ENCODE data around the gene GLB1L2.
"Not testable (repeated sequence)": the region's sequence is repeated elsewhere in the genome, so short reads cannot be mapped to it uniquely, and the experiment has no call there.

Gene GLB1L2

GRCh38 chr11:134330611-134331353 lies 1.0 kb upstream of the GLB1L2 start:
- DNase-seq, result no peak

GRCh38 chr11:134332189-134332631 lies 422 bp downstream of the GLB1L2 start:
- DNase-seq, result no peak

GRCh38 chr11:134332782-134333181 lies 994 bp downstream of the GLB1L2 start:
- DNase-seq, result no peak

DNA sequence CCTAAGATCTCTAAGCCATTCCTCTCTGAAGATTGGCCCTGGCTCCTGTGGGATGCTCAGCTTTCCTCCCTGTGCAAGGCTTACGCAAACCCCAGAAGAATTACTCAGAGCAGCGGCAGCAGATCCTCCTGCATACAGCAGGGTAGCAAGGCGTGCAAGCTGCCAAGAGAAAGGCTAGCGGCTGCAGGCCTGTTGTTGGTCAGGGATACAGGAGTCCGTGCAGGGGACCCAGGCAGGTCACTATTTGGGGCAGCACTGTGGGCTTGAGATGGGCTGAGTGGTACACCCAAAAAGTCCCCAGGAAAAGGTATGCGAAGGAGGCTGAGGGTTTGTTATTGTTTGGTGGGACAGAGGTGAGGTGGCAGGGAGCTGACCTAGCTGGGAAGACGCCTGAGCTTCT lies 1.5 kb downstream of the GLB1L2 start:
- no peak for DNase-seq

- DNase-seq, result no peak
These were observed 2.2 kb downstream of the GLB1L2 start for GRCh38 chr11:134333946-134334345.

GRCh38 chr11:134334796-134335571 lies 3.2 kb downstream of the GLB1L2 start:
- no peak for DNase-seq

GRCh38 chr11:134337051-134337450 lies 5.3 kb downstream of the GLB1L2 start:
- DNase-seq, result no peak

GRCh38 chr11:134338068-134338467 lies 6.3 kb downstream of the GLB1L2 start:
- DNase-seq, result no peak

- DNase-seq, result no peak
These were observed 6.9 kb downstream of the GLB1L2 start for GRCh38 chr11:134338654-134339053.

DNA sequence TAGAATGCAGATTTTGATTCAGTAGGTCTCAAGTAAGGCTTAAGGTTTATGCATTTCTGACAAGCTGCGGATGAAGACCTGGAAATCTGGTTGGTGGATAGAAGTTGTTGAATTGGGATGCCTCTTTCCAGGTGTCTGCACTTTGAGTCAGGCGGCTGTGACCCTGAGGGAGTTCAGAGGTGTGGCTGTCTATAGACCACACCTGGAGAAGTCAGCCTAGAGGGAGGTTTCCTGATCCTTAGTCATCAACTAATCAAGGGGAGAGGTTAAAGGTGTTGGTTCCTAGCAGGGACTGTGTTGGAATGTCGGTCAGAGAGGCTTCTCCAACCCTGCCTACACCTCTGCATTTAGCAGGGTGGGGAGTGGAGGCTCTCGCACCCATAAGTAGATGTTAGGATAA lies 8.0 kb downstream of the GLB1L2 start:
- no peak for DNase-seq

DNA sequence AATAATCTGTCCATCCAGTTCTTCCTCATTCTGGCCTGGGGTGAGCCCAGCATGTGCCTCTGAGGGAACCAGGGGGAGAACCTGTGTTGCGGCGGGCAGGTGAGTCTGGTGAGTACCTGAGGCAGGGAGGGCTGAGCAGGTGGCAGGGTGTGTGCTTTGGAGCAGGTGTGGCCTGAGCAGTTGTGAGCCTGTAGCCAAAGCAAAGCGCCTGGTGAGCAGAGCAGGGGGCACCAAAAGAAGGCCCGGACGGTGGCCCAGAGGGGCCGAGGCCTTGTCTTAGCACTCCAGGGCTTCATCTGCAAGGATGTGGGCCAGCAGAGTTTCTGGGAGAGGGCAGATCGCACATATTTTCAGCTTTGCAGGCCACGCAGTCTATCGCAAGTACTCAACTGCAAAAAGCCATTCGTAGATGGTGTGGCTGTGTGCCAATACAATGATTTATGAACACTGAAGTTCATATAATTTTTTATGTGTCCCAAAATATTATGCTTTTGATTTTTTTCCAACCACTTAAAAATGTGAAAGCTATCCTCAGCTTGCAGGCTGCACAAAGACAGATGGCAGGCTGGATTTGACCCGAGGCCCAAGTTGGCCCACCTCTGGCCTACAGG lies 8.7 kb downstream of the GLB1L2 start:
- no peak for DNase-seq

- no peak for DNase-seq
These were observed 10.2 kb downstream of the GLB1L2 start for GRCh38 chr11:134341805-134342571.

- no peak for DNase-seq
These were observed 11.0 kb downstream of the GLB1L2 start for GRCh38 chr11:134342572-134343340.

- DNase-seq, result no peak
These were observed 11.9 kb downstream of the GLB1L2 start for GRCh38 chr11:134343646-134344045.

- DNase-seq, result not testable (repeated sequence)
These were observed 12.9 kb downstream of the GLB1L2 start for GRCh38 chr11:134344497-134345236.

DNA sequence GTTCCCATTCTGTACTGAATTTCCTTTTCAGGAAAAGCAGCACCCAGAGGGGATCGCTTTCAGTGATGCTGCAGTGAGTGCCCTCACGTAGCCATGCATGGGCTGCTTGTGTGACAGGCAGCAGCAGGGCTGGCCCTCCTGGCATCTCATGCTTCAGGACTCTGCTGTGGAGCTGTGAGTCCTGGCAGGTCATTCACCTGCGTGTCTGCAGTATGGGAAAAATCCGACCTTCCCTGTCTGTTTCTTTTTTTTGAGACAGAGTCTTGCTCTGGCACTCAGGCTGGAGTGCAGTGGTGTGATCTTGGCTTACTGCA lies 13.4 kb downstream of the GLB1L2 start:
- DNase-seq, result no peak

DNA sequence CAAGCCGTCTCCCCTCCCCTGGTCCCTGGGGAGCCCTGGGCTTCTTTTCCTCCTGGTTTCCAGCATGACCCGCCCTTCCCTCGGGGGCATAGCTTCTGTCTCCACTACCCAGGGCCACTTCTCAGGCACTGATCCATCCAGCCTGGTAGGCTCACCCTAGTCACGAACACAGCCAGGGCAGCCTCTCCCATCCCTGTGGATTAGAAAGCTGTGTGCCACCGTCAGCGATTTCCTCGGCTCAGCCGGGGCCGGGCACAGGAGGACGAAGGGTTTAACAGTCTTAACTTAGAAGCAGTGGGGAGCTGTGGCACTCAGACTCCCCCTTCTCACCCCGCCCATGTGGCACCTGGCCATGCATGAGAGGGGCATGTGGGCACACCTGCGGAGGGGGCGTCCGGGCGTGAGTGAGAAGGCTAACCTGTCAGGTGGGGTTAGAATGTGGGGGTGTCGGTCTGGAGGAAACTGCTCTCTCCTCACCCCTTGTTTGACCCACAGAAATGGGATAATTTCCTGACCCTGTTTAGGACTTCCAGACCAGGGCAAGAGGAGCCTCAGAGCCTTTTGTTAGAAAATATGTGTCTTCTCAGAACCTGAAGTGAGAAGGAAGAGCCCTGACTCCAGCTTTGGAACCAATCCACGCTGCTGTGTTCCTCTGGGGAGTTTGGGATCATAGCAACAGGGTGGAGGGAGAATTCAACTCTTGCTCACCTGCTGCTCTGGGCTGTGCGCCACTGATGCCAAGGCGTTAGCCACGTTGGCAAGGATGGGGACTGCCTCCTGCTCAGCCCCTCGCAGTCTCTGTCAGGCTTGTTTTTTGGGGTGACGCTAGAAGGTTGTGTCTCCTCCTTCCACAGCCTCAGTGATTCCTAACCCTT lies 14.6 kb downstream of the GLB1L2 start:
- no peak for DNase-seq

DNA sequence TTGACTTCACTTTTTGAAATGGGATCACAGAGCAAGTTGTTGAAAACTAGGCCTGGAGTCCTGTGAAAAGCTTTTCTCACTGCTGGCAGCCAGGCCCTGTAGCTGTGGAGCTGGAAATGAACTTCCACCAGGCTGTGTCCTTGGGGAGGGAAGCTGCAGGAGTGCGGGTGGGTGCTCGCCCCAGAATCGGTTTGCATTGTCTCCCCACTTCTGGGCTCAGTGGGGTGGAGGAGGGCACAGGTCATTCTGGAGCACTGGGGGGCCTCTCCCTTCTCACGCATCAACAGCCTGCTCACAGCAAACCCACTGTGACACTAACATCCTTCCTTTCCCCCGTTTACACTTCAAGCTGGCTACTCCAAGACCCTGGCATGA lies 15.2 kb downstream of the GLB1L2 start:
- DNase-seq, result no peak

GRCh38 chr11:134347441-134347840 lies 15.7 kb downstream of the GLB1L2 start:
- DNase-seq, result no peak

DNA sequence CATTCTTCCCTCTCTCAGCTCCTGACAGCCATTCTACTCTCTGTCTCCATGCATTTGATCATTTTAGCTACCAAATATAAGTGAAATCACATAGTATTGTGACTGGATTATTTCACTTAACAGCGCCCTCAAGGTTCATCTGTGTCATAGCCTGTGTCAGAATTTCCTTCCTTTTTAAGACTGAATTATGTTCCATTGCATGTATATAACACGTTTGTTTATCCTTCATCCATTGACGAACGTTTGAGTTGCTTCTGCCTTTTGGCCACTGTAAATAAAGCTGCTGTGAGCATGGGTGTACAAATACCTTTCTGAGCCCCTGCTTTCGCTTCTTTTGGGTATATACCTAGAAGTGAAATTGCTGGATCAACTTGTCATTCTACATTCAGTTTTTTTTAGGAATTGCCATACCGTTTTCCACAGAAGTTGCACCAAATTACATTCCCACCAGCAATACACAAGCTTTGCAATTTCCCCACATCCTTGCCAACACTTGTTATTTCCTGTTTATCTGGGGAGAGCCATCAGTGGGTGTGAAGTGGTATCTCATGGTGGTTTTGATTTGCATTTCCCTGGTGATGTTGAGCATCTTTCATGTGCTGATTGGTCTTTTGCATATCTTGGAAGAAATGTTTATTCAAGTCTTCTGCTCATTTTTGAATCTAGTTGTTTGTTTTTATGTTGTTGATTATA lies 17.5 kb downstream of the GLB1L2 start:
- no peak for DNase-seq

Data from activated CD4-positive, alpha-beta T cell treated with anti-CD3 and anti-CD28 coated beads for 1 hour (primary cell).